ENCODE measurements around the gene BABAM1. TPM values are rescaled to one million over a fixed set of nuclear protein-coding genes. Genes with fewer than 3 reads are reported as not detected.

Gene BABAM1
- total and polyA plus RNA-seq, 9 of the 15 experiments (the other 6 are each of a cell fraction or from before 2014, with no cell fraction given) = 14.7 to 160 (median 113) TPM

- FAIRE-seq (no peak), DNase-seq (ENCODE audit: extremely low read depth in 1 of 4, low spot score in 3 of 4) (no peak), ATAC-seq (no peak)
- ChIA-PET POLR2A (interaction anchor here (0.6 to 6.9 kb wide), 4 partner anchors 8 to 63 kb away, joined by 3 to 41 read pairs (median 8); partner anchors contain the start of genes ANO8 and DDA1), CTCF (ENCODE audit: low intra/inter-chr PET ratio) (no interaction called here)
- no peak overlapping the region for H3K9ac ChIP-seq (ENCODE audit: insufficient read depth in 1 of 2, low read depth in 2 of 2, low read length in 2 of 2)
- H3K27me3 ChIP-seq (ENCODE audit: control insufficient read depth in 2 of 2, insufficient read depth in 2 of 2, low read length in 2 of 2) = no peaks in the 10 kb centered on the region
- WGBS (ENCODE audit: insufficient coverage, low coverage, missing lambda C conversion rate) = 74% methylated on average over 17 of the region's 17 CpGs
- H2AFZ ChIP-seq (ENCODE audit: low read depth, low read length) = no peak overlapping the region
- H3K4me3 ChIP-seq = no peak overlapping the region
- peaks cover 21% of the 10 kb centered on the region for H3K36me3 ChIP-seq (ENCODE audit: control insufficient read depth, insufficient read depth, low read length)
- H4K20me1 ChIP-seq (replicated peaks; ENCODE audit: control insufficient read depth, insufficient read depth, low read length) = no peaks in the 10 kb centered on the region; the same call in 1 of the 2 replicates
- no peaks in the 10 kb centered on the region for H3K79me2 ChIP-seq (ENCODE audit: control insufficient read depth, insufficient read depth, low read length)
- H3K9me3 ChIP-seq (replicated peaks; ENCODE audit: control insufficient read depth, insufficient read depth, low read depth, low read length) = no peaks in the 10 kb centered on the region
- TF ChIP-seq HCFC1 (IDR thresholded peaks at IDR 0.05; ENCODE audit: low read depth, low read length) = no peak
- TF ChIP-seq BCOR (IDR thresholded peaks at IDR 0.05) = no peak
- no peak for TF ChIP-seq IRF2 (CRISPR knock-in tag; IDR thresholded peaks at IDR 0.05)
- TF ChIP-seq, protein P1, sequence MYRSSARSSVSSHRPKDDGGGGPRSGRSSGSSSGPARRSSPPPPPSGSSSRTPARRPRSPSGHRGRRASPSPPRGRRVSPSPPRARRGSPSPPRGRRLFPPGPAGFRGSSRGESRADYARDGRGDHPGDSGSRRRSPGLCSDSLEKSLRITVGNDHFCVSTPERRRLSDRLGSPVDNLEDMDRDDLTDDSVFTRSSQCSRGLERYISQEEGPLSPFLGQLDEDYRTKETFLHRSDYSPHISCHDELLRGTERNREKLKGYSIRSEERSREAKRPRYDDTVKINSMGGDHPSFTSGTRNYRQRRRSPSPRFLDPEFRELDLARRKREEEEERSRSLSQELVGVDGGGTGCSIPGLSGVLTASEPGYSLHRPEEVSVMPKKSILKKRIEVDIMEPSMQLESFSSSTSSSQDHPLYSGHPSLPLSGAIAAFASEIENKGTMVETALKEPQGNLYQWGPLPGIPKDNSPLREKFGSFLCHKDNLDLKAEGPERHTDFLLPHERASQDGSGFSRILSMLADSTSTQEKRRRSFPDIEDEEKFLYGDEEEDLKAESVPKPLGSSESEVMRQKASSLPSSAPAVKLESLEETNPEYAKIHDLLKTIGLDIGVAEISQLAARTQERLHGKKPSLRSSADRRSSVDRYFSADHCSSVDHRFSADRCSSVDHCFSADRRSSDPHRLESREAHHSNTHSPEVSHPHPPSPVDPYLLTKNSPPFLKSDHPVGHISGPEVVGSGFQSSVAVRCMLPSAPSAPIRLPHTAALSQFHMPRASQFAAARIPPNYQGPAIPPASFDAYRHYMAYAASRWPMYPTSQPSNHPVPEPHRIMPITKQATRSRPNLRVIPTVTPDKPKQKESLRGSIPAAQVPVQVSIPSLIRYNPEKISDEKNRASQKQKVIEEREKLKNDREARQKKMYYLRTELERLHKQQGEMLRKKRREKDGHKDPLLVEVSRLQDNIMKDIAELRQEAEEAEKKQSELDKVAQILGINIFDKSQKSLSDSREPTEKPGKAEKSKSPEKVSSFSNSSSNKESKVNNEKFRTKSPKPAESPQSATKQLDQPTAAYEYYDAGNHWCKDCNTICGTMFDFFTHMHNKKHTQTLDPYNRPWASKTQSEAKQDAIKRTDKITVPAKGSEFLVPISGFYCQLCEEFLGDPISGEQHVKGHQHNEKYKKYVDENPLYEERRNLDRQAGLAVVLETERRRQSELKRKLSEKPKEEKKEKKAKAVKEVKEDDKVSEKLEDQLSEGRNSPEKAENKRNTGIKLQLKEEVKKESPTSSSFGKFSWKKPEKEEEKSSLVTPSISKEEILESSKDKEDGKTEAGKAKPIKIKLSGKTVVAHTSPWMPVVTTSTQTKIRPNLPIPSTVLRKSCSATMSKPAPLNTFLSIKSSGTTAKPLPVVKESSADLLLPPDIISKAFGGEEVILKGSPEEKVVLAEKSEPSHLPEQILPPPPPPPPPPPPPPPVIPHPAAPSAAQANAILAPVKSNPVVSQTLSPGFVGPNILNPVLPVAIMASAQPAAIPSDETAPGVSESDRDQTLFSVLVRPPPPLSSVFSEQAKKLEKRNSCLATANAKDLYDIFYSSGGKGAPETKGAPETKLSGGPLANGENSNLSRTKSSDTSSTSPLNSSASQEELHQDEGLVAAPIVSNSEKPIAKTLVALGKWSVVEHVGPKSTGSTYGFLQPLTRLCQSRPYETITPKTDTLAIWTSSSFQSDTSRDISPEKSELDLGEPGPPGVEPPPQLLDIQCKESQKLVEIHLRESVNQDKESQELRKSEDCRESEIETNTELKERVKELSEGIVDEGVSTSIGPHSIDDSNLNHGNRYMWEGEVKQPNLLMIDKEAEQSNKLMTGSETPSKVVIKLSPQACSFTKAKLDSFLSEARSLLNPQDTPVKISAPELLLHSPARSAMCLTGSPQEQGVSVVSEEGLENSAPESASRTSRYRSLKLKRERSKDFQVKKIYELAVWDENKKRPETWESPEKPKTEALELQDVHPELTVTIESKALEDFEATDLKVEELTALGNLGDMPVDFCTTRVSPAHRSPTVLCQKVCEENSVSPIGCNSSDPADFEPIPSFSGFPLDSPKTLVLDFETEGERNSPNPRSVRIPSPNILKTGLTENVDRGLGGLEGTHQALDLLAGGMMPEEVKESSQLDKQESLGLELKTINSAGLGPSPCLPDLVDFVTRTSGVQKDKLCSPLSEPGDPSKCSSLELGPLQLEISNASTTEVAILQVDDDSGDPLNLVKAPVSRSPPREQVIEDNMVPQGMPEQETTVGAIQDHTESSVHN (IDR thresholded peaks at IDR 0.05; ENCODE audit: borderline replicate concordance in 1 of 2, low read depth in 1 of 2) = no peak
- TF ChIP-seq SIRT6 (IDR thresholded peaks at IDR 0.05; ENCODE audit: low read depth, low read length) = no peak
- no peak for TF ChIP-seq NCOA2 (IDR thresholded peaks at IDR 0.05; ENCODE audit: partially characterized antibody in 2 of 2)
- TF ChIP-seq, protein P2, sequence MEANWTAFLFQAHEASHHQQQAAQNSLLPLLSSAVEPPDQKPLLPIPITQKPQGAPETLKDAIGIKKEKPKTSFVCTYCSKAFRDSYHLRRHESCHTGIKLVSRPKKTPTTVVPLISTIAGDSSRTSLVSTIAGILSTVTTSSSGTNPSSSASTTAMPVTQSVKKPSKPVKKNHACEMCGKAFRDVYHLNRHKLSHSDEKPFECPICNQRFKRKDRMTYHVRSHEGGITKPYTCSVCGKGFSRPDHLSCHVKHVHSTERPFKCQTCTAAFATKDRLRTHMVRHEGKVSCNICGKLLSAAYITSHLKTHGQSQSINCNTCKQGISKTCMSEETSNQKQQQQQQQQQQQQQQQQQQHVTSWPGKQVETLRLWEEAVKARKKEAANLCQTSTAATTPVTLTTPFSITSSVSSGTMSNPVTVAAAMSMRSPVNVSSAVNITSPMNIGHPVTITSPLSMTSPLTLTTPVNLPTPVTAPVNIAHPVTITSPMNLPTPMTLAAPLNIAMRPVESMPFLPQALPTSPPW (CRISPR knock-in tag; IDR thresholded peaks at IDR 0.05) = no peak
- no peak for TF ChIP-seq ZNF644 (tag; IDR thresholded peaks at IDR 0.05; ENCODE audit: low read depth)
- TF ChIP-seq CBFA2T2 (conservative IDR thresholded peaks at IDR 0.05) = no peak
- no peak for TF ChIP-seq ZNF274 (IDR thresholded peaks at IDR 0.05; ENCODE audit: borderline replicate concordance, low read depth, low read length)
- TF ChIP-seq, protein P3, sequence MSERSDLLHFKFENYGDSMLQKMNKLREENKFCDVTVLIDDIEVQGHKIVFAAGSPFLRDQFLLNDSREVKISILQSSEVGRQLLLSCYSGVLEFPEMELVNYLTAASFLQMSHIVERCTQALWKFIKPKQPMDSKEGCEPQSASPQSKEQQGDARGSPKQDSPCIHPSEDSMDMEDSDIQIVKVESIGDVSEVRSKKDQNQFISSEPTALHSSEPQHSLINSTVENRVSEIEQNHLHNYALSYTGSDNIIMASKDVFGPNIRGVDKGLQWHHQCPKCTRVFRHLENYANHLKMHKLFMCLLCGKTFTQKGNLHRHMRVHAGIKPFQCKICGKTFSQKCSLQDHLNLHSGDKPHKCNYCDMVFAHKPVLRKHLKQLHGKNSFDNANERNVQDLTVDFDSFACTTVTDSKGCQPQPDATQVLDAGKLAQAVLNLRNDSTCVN (CRISPR knock-in tag; IDR thresholded peaks at IDR 0.05) = no peak
- H3K9me1 ChIP-seq (ENCODE audit: control insufficient read depth, insufficient read depth, low read length) = peaks cover 4% of the 10 kb centered on the region
- BruUV-seq (replicated peaks) = no TSS peak
- in situ Hi-C loops (cut with MboI) (no loop called here), intact Hi-C loops (cut with micrococcal nuclease) (no loop called here)
- H3K27ac ChIP-seq (ENCODE audit: extremely low read depth, low read depth, low read length) = no peak overlapping the region
- H3K4me1 ChIP-seq (replicated peaks in 1 of 2; ENCODE audit: control insufficient read depth in 2 of 2, insufficient read depth in 2 of 2, low read length in 2 of 2) = peaks cover 3 to 56% of the 10 kb centered on the region in 2 experiments; a peak in 4 of 5 replicates
- H3K4me2 ChIP-seq (ENCODE audit: insufficient read depth, low read length) = no peak overlapping the region
These were observed 58.8 kb downstream of the BABAM1 start for GRCh38 chr19:17325881-17326594.

All from K562 (cell line).